ENCODE data around the gene CLTRN.

- TF ChIP-seq, protein P1, sequence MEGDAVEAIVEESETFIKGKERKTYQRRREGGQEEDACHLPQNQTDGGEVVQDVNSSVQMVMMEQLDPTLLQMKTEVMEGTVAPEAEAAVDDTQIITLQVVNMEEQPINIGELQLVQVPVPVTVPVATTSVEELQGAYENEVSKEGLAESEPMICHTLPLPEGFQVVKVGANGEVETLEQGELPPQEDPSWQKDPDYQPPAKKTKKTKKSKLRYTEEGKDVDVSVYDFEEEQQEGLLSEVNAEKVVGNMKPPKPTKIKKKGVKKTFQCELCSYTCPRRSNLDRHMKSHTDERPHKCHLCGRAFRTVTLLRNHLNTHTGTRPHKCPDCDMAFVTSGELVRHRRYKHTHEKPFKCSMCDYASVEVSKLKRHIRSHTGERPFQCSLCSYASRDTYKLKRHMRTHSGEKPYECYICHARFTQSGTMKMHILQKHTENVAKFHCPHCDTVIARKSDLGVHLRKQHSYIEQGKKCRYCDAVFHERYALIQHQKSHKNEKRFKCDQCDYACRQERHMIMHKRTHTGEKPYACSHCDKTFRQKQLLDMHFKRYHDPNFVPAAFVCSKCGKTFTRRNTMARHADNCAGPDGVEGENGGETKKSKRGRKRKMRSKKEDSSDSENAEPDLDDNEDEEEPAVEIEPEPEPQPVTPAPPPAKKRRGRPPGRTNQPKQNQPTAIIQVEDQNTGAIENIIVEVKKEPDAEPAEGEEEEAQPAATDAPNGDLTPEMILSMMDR (IDR thresholded peaks at IDR 0.05): no peak
- no peak for TF ChIP-seq POLR2A (IDR thresholded peaks at IDR 0.05)
These were observed 18.1 kb downstream of the CLTRN start for GRCh38 chrX:15646543-15646942.

Measured in thyroid gland (tissue), 4 donors.